HepG2 (cell line): ENCODE results near the gene DYNLT5. TPM values are rescaled to one million over a fixed set of nuclear protein-coding genes. Genes with fewer than 3 reads are reported as not detected.

Source experiments
- ATAC-seq: fragments of 200-7000 bp; cut with Tn5 transposase; 3 replicates; pipeline ENCODE4 v1.9.1; 2020; ENCODE audit warnings: mild to moderate bottlenecking, moderate library complexity
- BruUV-seq: library from RNA; stranded (reverse); fragments of 400-500 nt; replicated peaks from 2 replicates; lab custom pipeline; 2021; lab: Mats Ljungman, UMichigan
- CTCF ChIA-PET: fragments of 300-600 bp; formaldehyde crosslinking; extraction: SDS; loops from one replicate; lab custom pipeline; 2021; ENCODE audit warnings: low total read pairs, inconsistent platforms, low intra/inter-chr PET ratio; lab: Yijun Ruan, JAX
- POLR2A ChIA-PET: fragments of 350-600 bp; sonication (Branson Sonifier 250); formaldehyde crosslinking; loops from one replicate; lab custom pipeline; 2020; ENCODE audit warnings: antibody characterized with exemption, inconsistent platforms; lab: Yijun Ruan, JAX
- DNase-seq: peaks from one replicate; pipeline ENCODE4 v3.0.0-alpha.2; 2015; ENCODE audit warnings: low spot score
- FAIRE-seq: peaks from 3 replicates; lab custom pipeline; 2011; peaks lifted over from hg19 to GRCh38; lab: Jason Lieb, UNC
- H2AFZ ChIP-seq: one replicate; pipeline ENCODE4 v1.6.1; 2011; ENCODE audit warnings: low read length, inconsistent platforms
- H3K27ac ChIP-seq: fragments of 300-600 bp; 3 replicates; pipeline ENCODE4 v1.8.0; 2011; ENCODE audit warnings: mixed run types, mild to moderate bottlenecking, mixed read lengths, low read length, inconsistent platforms; ENCODE audit not compliant: insufficient read depth; ENCODE audit errors: extremely low read length
- H3K27me3 ChIP-seq, 2 experiments: fragments of 200-600 bp in 1 of 2; 2 replicates in 1 of 2; 3 replicates in 1 of 2; pipeline versions ENCODE4 v1.6.0 to v1.8.0; 2011; ENCODE audit warnings: low read length in 2 of 2, mild to moderate bottlenecking in 2 of 2, moderate library complexity in 2 of 2, inconsistent platforms in 1 of 2; ENCODE audit not compliant: insufficient read depth in 2 of 2, control insufficient read depth in 1 of 2
- H3K36me3 ChIP-seq, 2 experiments: fragments of 200-600 bp in 1 of 2; replicated peaks in 1 of 2; 2 replicates in 1 of 2; 3 replicates in 1 of 2; pipeline versions ENCODE4 v1.5.1 to v1.8.0; 2011; ENCODE audit warnings: low read length in 2 of 2, inconsistent platforms in 1 of 2; ENCODE audit not compliant: insufficient read depth in 2 of 2, control insufficient read depth in 1 of 2
- H3K4me1 ChIP-seq: 2 replicates; pipeline ENCODE4 v1.5.1; 2012; ENCODE audit warnings: low read length, inconsistent platforms; ENCODE audit not compliant: insufficient read depth
- H3K4me2 ChIP-seq: 2 replicates; pipeline ENCODE4 v1.6.0; 2011; ENCODE audit warnings: low read depth, low read length, inconsistent platforms
- H3K4me3 ChIP-seq, 3 experiments: fragments of 200-600 bp in 1 of 3; sonication (generic), shearing (Covaris generic) in 1 of 3; replicated peaks in 1 of 3; 2 replicates each; pipeline ENCODE4 v1.5.1; 2011 to 2016; ENCODE audit warnings: low read length in 3 of 3, inconsistent platforms in 2 of 3, low read depth in 2 of 3, mild to moderate bottlenecking in 2 of 3, control low read depth in 1 of 3, mixed read lengths in 1 of 3; ENCODE audit not compliant: insufficient read depth in 1 of 3
- H3K79me2 ChIP-seq: one replicate; pipeline ENCODE4 v1.6.1; 2011; ENCODE audit warnings: low read length, inconsistent platforms; ENCODE audit not compliant: insufficient read depth
- H3K9ac ChIP-seq: 2 replicates; pipeline ENCODE4 v1.6.0; 2011; ENCODE audit warnings: mild to moderate bottlenecking, low read depth, low read length, inconsistent platforms; ENCODE audit not compliant: insufficient read depth
- H3K9me3 ChIP-seq: 2 replicates; pipeline ENCODE4 v1.5.1; 2012; ENCODE audit warnings: mild to moderate bottlenecking, low read length
- H4K20me1 ChIP-seq: 2 replicates; pipeline ENCODE4 v1.6.0; 2011; ENCODE audit warnings: inconsistent platforms, mild to moderate bottlenecking, low read length, moderate library complexity; ENCODE audit not compliant: insufficient read depth
- CERS6 ChIP-seq: sonication (generic); formaldehyde crosslinking; IDR thresholded peaks from 2 replicates; pipeline ENCODE4 v1.5.0; 2020; ENCODE audit warnings: missing genetic modification reagents
- CREB1 ChIP-seq, 2 experiments: fragments of 450-650 bp in 1 of 2; IDR thresholded peaks; 2 replicates each; pipeline ENCODE4 v1.6.1; 2016 to 2017; ENCODE audit warnings: control low read depth in 1 of 2, mild to moderate bottlenecking in 1 of 2, missing compliant biosample characterization in 1 of 2, missing genetic modification characterization in 1 of 2
- ESRRA ChIP-seq: sonication (generic); formaldehyde crosslinking; IDR thresholded peaks from 2 replicates; pipeline ENCODE4 v1.5.1; 2020; ENCODE audit warnings: mild to moderate bottlenecking, low read depth, missing genetic modification reagents
- GABPB1 ChIP-seq: IDR thresholded peaks from 2 replicates; pipeline ENCODE4 v1.6.1; 2016; ENCODE audit warnings: mild to moderate bottlenecking, missing genetic modification reagents, moderate library complexity, missing compliant biosample characterization
- NFKB2 ChIP-seq: sonication (generic); formaldehyde crosslinking; IDR thresholded peaks from 2 replicates; pipeline ENCODE4 v1.4.0; 2020; ENCODE audit warnings: missing genetic modification reagents, borderline replicate concordance
- RARA ChIP-seq: IDR thresholded peaks from 2 replicates; pipeline ENCODE4 v1.6.1; 2016; ENCODE audit warnings: missing genetic modification reagents, missing compliant biosample characterization
- SMAD1 ChIP-seq: sonication (generic); formaldehyde crosslinking; IDR thresholded peaks from 2 replicates; pipeline ENCODE4 v1.4.0; 2020; ENCODE audit warnings: missing genetic modification reagents, low read depth, mild to moderate bottlenecking, borderline replicate concordance
- SMC3 ChIP-seq: IDR thresholded peaks from 2 replicates; pipeline ENCODE4 v1.6.1; 2011; ENCODE audit warnings: low read length, improper control_type of control experiment
- SUZ12 ChIP-seq: fragments of 150-350 bp; IDR thresholded peaks from 2 replicates; pipeline ENCODE4 v1.6.1; 2014; ENCODE audit warnings: low read depth, low read length
- TARDBP ChIP-seq: sonication (generic); formaldehyde crosslinking; IDR thresholded peaks from 2 replicates; pipeline ENCODE4 v1.8.0; 2022; ENCODE audit warnings: mild to moderate bottlenecking, missing genetic modification reagents
- TRIM24 ChIP-seq: sonication (generic); formaldehyde crosslinking; IDR thresholded peaks from 2 replicates; pipeline ENCODE4 v1.8.0; 2022; ENCODE audit warnings: mild to moderate bottlenecking, missing genetic modification reagents
- ZBTB4 ChIP-seq: sonication (generic); formaldehyde crosslinking; IDR thresholded peaks from 2 replicates; pipeline ENCODE4 v1.4.0; 2020; ENCODE audit warnings: missing genetic modification reagents, mild to moderate bottlenecking, borderline replicate concordance
- ZBTB44 ChIP-seq: sonication (generic); formaldehyde crosslinking; IDR thresholded peaks from 2 replicates; pipeline ENCODE4 v1.4.0; 2020; ENCODE audit warnings: missing genetic modification reagents
- ZKSCAN8 ChIP-seq: IDR thresholded peaks from 2 replicates; pipeline ENCODE4 v1.6.1; 2016; ENCODE audit warnings: borderline replicate concordance, missing genetic modification reagents, missing compliant biosample characterization
- ZNF275 ChIP-seq: sonication (generic); formaldehyde crosslinking; IDR thresholded peaks from 2 replicates; pipeline ENCODE4 v1.8.0; 2022; ENCODE audit warnings: missing genetic modification reagents, mild to moderate bottlenecking, inconsistent platforms, borderline replicate concordance
- ZNF354B ChIP-seq: sonication (generic); formaldehyde crosslinking; IDR thresholded peaks from 2 replicates; pipeline ENCODE4 v1.8.0; 2022; ENCODE audit warnings: mild to moderate bottlenecking, missing genetic modification reagents
- ZNF674 ChIP-seq: sonication (generic); formaldehyde crosslinking; IDR thresholded peaks from 2 replicates; pipeline ENCODE4 v1.5.0; 2020; ENCODE audit warnings: low read depth, mild to moderate bottlenecking, missing genetic modification reagents
- WGBS: methylation state at CpG from one replicate; pipeline ENCODE4 v1.1.6; 2017; ENCODE audit warnings: low lambda C conversion rate; 5-methylcytosine and 5-hydroxymethylcytosine counted together
- in situ Hi-C: cut with HindIII; loops from 2 replicates; pipeline ENCODE4 v1.10.0; 2017; ENCODE audit warnings: low pct_unique_long_range_greater_than_20kb; ENCODE audit not compliant: extremely low pct_ligation_motif_present
- intact Hi-C: fragments of 100-400 bp; cut with micrococcal nuclease; formaldehyde crosslinking; loops from one replicate; pipeline ENCODE4 v1.10.0; 2022; ENCODE audit not compliant: unreplicated experiment
- polyA plus RNA-seq, 8 experiments: library from polyadenylated mRNA; depleted of rRNA in 3 of 8; stranded (reverse) in 7 of 8; unstranded in 1 of 8; fragments of >200 nt; fragmentation: Illumina TruSeq in 4 of 8; extraction: Trizol in 4 of 8; gene quantifications; 2 replicates each; pipeline versions ENCODE4 v1.2.1 to v1.2.3, GENCODE V29; 2011 to 2016; ENCODE audit warnings: low read depth in 4 of 8, missing spikeins in 1 of 8, mixed read lengths in 1 of 8; ENCODE audit not compliant: insufficient read depth in 1 of 8
- total RNA-seq, 5 experiments: library from RNA; depleted of rRNA; stranded (reverse); fragments of >200 nt; fragmentation: Illumina TruSeq; extraction: Trizol; gene quantifications; 2 replicates each; pipeline ENCODE4 v1.2.3, GENCODE V29; 2016; ENCODE audit warnings: low read depth in 1 of 5

Gene DYNLT5
- total and polyA plus RNA-seq, 2 of the 13 experiments (the other 11 are each of a cell fraction or from before 2014, with no cell fraction given): not detected

GRCh38 chr1:66704177-66704875 is 47.9 kb upstream of the DYNLT5 start:
- ChIA-PET CTCF (no interaction called here), POLR2A (no interaction called here)
- H3K9ac ChIP-seq: no peak overlapping the region
- in situ Hi-C loops: no loop called here
- no peak overlapping the region for H3K4me3 ChIP-seq
- BruUV-seq: no TSS peak
- H3K79me2 ChIP-seq: no peaks in the 10 kb centered on the region
- no peak overlapping the region for H3K27ac ChIP-seq
- H4K20me1 ChIP-seq: no peaks in the 10 kb centered on the region
- H3K4me1 ChIP-seq: peaks cover 18% of the 10 kb centered on the region
- H3K4me2 ChIP-seq: no peak overlapping the region
- WGBS: 31% methylated on average over 4 of the region's 4 CpGs
- H3K27me3 ChIP-seq: no peaks in the 10 kb centered on the region
- no peak for DNase-seq
- intact Hi-C loops: loop anchor here (1.0 kb wide), 1 partner anchor 31 kb away; no protein-coding TSS in a partner anchor
- no peaks in the 10 kb centered on the region for H3K9me3 ChIP-seq
- peak overlapping the region; percentile 23 for H2AFZ ChIP-seq
- ATAC-seq: no peak
- no peak for FAIRE-seq
- H3K36me3 ChIP-seq: no peaks in the 10 kb centered on the region
- no peak for TF ChIP-seq CREB1 (IDR thresholded peaks at IDR 0.05)
- no peak for TF ChIP-seq CREB1 (CRISPR knock-in tag; IDR thresholded peaks at IDR 0.05)
- no peak for TF ChIP-seq SUZ12
- TF ChIP-seq ZBTB4 (CRISPR knock-in tag): no peak
- TF ChIP-seq ZKSCAN8 (CRISPR knock-in tag): no peak
- TF ChIP-seq SMAD1 (CRISPR knock-in tag): no peak
- TF ChIP-seq SMC3: no peak
- TF ChIP-seq ZBTB44: no peak
- no peak for TF ChIP-seq ESRRA (CRISPR knock-in tag)
- no peak for TF ChIP-seq CERS6 (CRISPR knock-in tag)
- no peak for TF ChIP-seq ZNF674 (CRISPR knock-in tag)
- no peak for TF ChIP-seq RARA (CRISPR knock-in tag)
- no peak for TF ChIP-seq NFKB2 (CRISPR knock-in tag)
- no peak for TF ChIP-seq ZNF354B
- no peak for TF ChIP-seq GABPB1 (CRISPR knock-in tag)
- no peak for TF ChIP-seq ZNF275
- no peak for TF ChIP-seq TRIM24 (CRISPR knock-in tag)
- no peak for TF ChIP-seq TARDBP (CRISPR knock-in tag)
